22Rv1 (cell line): ENCODE results near the gene PRDM15.

ENCODE experiments used
- CTCF ChIP-seq: fragments of 450-650 bp; IDR thresholded peaks from 2 replicates; pipeline ENCODE4 v1.5.1; 2017; ENCODE audit warnings: mild to moderate bottlenecking
- ZFX ChIP-seq: fragments of 450-650 bp; IDR thresholded peaks from 2 replicates; pipeline ENCODE4 v1.6.1; 2017; ENCODE audit warnings: antibody characterized with exemption, borderline replicate concordance

GRCh38 chr21:41776778-41777177 is 102.4 kb downstream of the PRDM15 start:
- TF ChIP-seq CTCF (no peak), ZFX (no peak)
